OCI-LY3 (cell line): Measurements from ENCODE around the gene TCEA2.
"Not testable (repeated sequence)": the region's sequence is repeated elsewhere in the genome, so short reads cannot be mapped to it uniquely, and the experiment has no call there.

Experiments used
- CTCF ChIP-seq: fragments of 200-600, 300-600 bp; sonication (generic); IDR thresholded peaks from 2 replicates; pipeline ENCODE4 v1.5.1; 2014; ENCODE audit warnings: antibody characterized with exemption, low read length, low read depth
- EZH2phosphoT487 ChIP-seq: fragments of 200-600 bp; shearing (Covaris generic); IDR thresholded peaks from 2 replicates; pipeline ENCODE4 v1.6.1; 2018; ENCODE audit warnings: antibody characterized with exemption, mixed run types, low read depth

- not testable (repeated sequence) for TF ChIP-seq CTCF, EZH2phosphoT487
Measured at GRCh38 chr20:64117432-64117777, 54.4 kb downstream of the TCEA2 start.
